PC-3 (cell line): ENCODE results near the gene C10orf71.

ENCODE experiments used
- EZH2 ChIP-seq: fragments of 300-600 bp; sonication (generic); IDR thresholded peaks from one replicate; pipeline ENCODE4 v1.6.1; 2017; ENCODE audit warnings: antibody characterized with exemption, mild to moderate bottlenecking, low read length; ENCODE audit not compliant: unreplicated experiment
- EZH2phosphoT487 ChIP-seq: fragments of 300-600 bp; sonication (generic); IDR thresholded peaks from 2 replicates; pipeline ENCODE4 v1.6.1; 2018; ENCODE audit warnings: mild to moderate bottlenecking, antibody characterized with exemption, low read length, borderline replicate concordance
- TF ChIP-seq, protein P1 (sequence below): fragments of 300-600 bp; sonication (generic); conservative IDR thresholded peaks from 2 replicates; pipeline ENCODE4 v1.5.1; 2017; ENCODE audit warnings: antibody characterized with exemption, low read depth, mild to moderate bottlenecking, low read length

DNA sequence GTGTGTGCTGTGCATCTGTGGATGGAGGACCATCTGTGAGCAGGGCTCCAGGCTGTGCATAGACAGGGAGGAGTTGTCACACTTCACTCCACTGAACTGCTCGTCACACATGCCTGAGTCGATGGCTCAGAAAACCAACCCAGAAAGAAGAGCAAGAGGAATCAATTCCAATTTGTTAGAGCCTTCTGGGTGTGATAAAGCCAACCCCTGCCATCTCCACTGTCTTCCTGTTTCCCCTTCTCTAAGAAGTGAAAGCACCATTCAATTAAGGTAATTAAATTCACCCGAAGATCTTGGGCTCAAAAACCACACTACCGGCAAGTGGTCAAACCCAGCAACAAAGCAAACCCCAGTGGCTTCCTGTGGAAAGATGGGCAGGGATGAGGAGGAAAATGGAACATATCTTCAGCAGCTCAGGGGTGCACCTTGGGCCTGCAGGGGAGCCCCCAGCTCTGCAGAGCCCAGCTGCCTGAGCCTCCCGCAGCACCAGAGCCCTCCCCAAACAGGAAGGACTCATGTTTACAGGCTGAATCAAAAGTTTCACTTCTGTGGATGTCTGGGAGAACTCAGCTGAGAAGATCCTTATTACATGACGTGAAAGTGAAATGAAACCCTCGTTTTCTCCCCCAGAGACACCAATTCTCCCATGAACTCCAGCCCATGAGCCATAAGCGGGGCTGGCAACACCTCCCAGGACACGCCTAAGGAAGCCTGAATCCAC is 10.9 kb downstream of the C10orf71 start:
- TF ChIP-seq, protein P1, sequence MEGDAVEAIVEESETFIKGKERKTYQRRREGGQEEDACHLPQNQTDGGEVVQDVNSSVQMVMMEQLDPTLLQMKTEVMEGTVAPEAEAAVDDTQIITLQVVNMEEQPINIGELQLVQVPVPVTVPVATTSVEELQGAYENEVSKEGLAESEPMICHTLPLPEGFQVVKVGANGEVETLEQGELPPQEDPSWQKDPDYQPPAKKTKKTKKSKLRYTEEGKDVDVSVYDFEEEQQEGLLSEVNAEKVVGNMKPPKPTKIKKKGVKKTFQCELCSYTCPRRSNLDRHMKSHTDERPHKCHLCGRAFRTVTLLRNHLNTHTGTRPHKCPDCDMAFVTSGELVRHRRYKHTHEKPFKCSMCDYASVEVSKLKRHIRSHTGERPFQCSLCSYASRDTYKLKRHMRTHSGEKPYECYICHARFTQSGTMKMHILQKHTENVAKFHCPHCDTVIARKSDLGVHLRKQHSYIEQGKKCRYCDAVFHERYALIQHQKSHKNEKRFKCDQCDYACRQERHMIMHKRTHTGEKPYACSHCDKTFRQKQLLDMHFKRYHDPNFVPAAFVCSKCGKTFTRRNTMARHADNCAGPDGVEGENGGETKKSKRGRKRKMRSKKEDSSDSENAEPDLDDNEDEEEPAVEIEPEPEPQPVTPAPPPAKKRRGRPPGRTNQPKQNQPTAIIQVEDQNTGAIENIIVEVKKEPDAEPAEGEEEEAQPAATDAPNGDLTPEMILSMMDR, result no peak
- no peak for TF ChIP-seq EZH2
- no peak for TF ChIP-seq EZH2phosphoT487
